Caco-2 (cell line): ENCODE measurements around the gene GOSR2. TPM values are rescaled to one million over a fixed set of nuclear protein-coding genes. Genes with fewer than 3 reads are reported as not detected.
"Not testable (repeated sequence)": the region's sequence is repeated elsewhere in the genome, so short reads cannot be mapped to it uniquely, and the experiment has no call there.

Experiments
- BruUV-seq: library from RNA; stranded (reverse); fragments of 400-500 nt; replicated peaks from 2 replicates; lab custom pipeline; 2021; lab: Mats Ljungman, UMichigan
- CTCF ChIA-PET: fragments of 300-600 bp; sonication (Branson Sonifier 250); formaldehyde crosslinking; loops from one replicate; lab custom pipeline; 2022; ENCODE audit warnings: antibody characterized with exemption; lab: Charles Lee
- POLR2A ChIA-PET: fragments of 300-600 bp; sonication (Branson Sonifier 250); formaldehyde crosslinking; loops from one replicate; lab custom pipeline; 2022; ENCODE audit warnings: antibody characterized with exemption; lab: Charles Lee
- DNase-seq, 2 experiments: peaks; one replicate each; pipeline versions ENCODE4 v3.0.0 to v3.0.0-alpha.2; 2020 to 2022
- H3K27me3 ChIP-seq: replicated peaks from 2 replicates; pipeline ENCODE4 v1.6.0; 2011; ENCODE audit warnings: low read length; ENCODE audit not compliant: control insufficient read depth, insufficient read depth
- H3K36me3 ChIP-seq: 2 replicates; pipeline ENCODE4 v1.5.1; 2011; ENCODE audit warnings: low read length; ENCODE audit not compliant: control insufficient read depth, insufficient read depth
- H3K4me1 ChIP-seq: fragments of 250-450 bp; sonication (Bioruptor Pico); 2 replicates; pipeline ENCODE4 v1.5.1; 2020; ENCODE audit warnings: mild to moderate bottlenecking
- H3K4me3 ChIP-seq: 2 replicates; pipeline ENCODE4 v1.5.1; 2011; ENCODE audit warnings: low read depth, mild to moderate bottlenecking, control low read depth, low read length
- H3K9me3 ChIP-seq: fragments of 250-450 bp; sonication (Bioruptor Pico); 2 replicates; pipeline ENCODE4 v1.5.1; 2020; ENCODE audit warnings: mild to moderate bottlenecking, moderate library complexity
- H3K27ac Mint-ChIP-seq: one replicate; pipeline ENCODE4 v1.8.0; 2022; ENCODE audit warnings: mixed read lengths; ENCODE audit not compliant: unreplicated experiment
- H3K27me3 Mint-ChIP-seq: one replicate; pipeline ENCODE4 v1.8.0; 2022; ENCODE audit warnings: mixed read lengths; ENCODE audit not compliant: insufficient read depth, unreplicated experiment
- H3K36me3 Mint-ChIP-seq: one replicate; pipeline ENCODE4 v1.8.0; 2022; ENCODE audit warnings: mild to moderate bottlenecking, mixed read lengths; ENCODE audit not compliant: insufficient read depth, unreplicated experiment
- H3K4me1 Mint-ChIP-seq: one replicate; pipeline ENCODE4 v1.8.0; 2022; ENCODE audit warnings: low read depth, mixed read lengths; ENCODE audit not compliant: unreplicated experiment
- H3K4me3 Mint-ChIP-seq: one replicate; pipeline ENCODE4 v1.8.0; 2022; ENCODE audit warnings: mild to moderate bottlenecking, moderate library complexity, mixed read lengths; ENCODE audit not compliant: unreplicated experiment
- H3K9me3 Mint-ChIP-seq: one replicate; pipeline ENCODE4 v1.8.0; 2022; ENCODE audit warnings: mixed read lengths; ENCODE audit not compliant: unreplicated experiment
- CTCF ChIP-seq, 2 experiments: fragments of 200-600 bp in 1 of 2; IDR thresholded peaks; 1 replicate in 1 of 2; 2 replicates in 1 of 2; pipeline versions ENCODE4 v1.5.1 to v1.8.0; 2011 to 2022; ENCODE audit warnings: antibody characterized with exemption in 1 of 2, control low read depth in 1 of 2, inconsistent platforms in 1 of 2, low read depth in 1 of 2, low read length in 1 of 2, mild to moderate bottlenecking in 1 of 2, moderate library complexity in 1 of 2; ENCODE audit not compliant: insufficient read depth in 1 of 2, severe bottlenecking in 1 of 2, unreplicated experiment in 1 of 2
- intact Hi-C: fragments of 100-400 bp; cut with micrococcal nuclease; formaldehyde crosslinking; loops from one replicate; pipeline ENCODE4 v1.10.0; 2022; ENCODE audit not compliant: unreplicated experiment
- total RNA-seq: library from RNA; stranded (reverse); gene quantifications from 2 replicates; pipeline ENCODE4 v1.2.3, GENCODE V29; 2022

The GOSR2 gene
- total RNA-seq, 1 experiment from 2014 or later: 84.0 TPM

DNA sequence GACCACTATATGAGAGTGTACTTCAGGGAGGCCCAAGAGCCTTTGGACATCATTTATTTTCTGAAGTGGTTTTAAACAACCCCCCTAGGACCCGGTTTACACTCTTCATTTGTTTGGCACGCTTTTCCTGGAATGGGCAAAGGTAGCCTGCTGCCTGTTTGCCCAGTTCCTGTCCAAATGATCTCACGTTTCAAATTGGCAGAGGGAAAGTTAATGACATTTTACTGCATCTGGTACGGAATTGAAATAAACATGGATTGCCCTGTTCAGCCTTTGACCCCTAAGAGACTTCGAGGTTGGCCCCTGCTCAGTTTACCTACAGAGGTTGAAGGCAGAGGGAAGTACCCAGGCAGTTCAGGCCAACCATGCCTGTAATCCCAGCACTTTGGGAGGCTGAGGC, 61.9 kb downstream of the GOSR2 start:
- no peak overlapping the region for H3K27ac Mint-ChIP-seq
- BruUV-seq: no TSS peak
- Histone ChIP-seq H3K36me3 (no peaks in the 10 kb centered on the region), H3K4me1 (no peaks in the 10 kb centered on the region), H3K27me3 (peaks cover 3% of the 10 kb centered on the region; the same call in 1 of the 2 replicates), H3K4me3 (no peak overlapping the region), H3K9me3 (no peaks in the 10 kb centered on the region)
- peaks cover 27% of the 10 kb centered on the region for H3K27me3 Mint-ChIP-seq
- no peak overlapping the region for H3K4me3 Mint-ChIP-seq
- ChIA-PET POLR2A (no interaction called here), CTCF (no interaction called here)
- no peaks in the 10 kb centered on the region for H3K9me3 Mint-ChIP-seq
- no peaks in the 10 kb centered on the region for H3K36me3 Mint-ChIP-seq
- no peak for TF ChIP-seq CTCF (IDR thresholded peaks at IDR 0.05; ENCODE audit: insufficient read depth in 1 of 2, low read depth in 1 of 2, low read length in 1 of 2, severe bottlenecking in 1 of 2, unreplicated experiment in 1 of 2)
- H3K4me1 Mint-ChIP-seq: no peaks in the 10 kb centered on the region
- intact Hi-C loops: no loop called here
- DNase-seq: no peak

DNA sequence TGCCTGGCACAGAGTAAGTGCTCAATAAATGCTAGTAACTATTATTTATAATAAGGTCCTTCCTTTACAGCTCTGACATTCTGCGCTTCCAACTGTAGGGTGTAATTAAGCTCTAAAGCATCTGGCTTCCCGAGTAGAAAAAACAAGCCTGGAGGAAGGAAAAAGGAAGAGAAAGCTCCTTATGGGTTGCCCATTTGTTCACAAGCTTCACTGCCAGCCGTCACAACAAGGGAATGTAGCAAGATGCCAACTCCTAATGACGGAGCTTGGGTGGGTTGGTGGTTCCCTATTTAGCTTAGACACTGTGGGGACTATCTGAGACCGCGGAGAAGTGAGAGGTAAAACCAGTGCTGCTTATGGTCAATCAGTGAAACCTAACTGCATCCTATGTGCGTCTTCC, 63.4 kb downstream of the GOSR2 start:
- POLR2A ChIA-PET: no interaction called here
- CTCF ChIA-PET: no interaction called here
- no peak for TF ChIP-seq CTCF (IDR thresholded peaks at IDR 0.05; ENCODE audit: insufficient read depth in 1 of 2, low read depth in 1 of 2, low read length in 1 of 2, severe bottlenecking in 1 of 2, unreplicated experiment in 1 of 2)

GRCh38 chr17:46987927-46988326, 65.0 kb downstream of the GOSR2 start:
- H3K36me3 ChIP-seq, H3K4me3 ChIP-seq, intact Hi-C loops, DNase-seq, CTCF ChIA-PET, H3K4me3 Mint-ChIP-seq, BruUV-seq, H3K9me3 ChIP-seq, H3K4me1 Mint-ChIP-seq, H3K27ac Mint-ChIP-seq, POLR2A ChIA-PET, H3K36me3 Mint-ChIP-seq, H3K4me1 ChIP-seq, H3K9me3 Mint-ChIP-seq, H3K27me3 ChIP-seq: not testable (repeated sequence)
- H3K27me3 Mint-ChIP-seq: peaks cover 20% of the 10 kb centered on the region

More for the DNA sequence above, 63.4 kb downstream of the GOSR2 start:
- intact Hi-C loops: no loop called here
- no TSS peak for BruUV-seq
- H3K27me3 ChIP-seq: peaks cover 3% of the 10 kb centered on the region; the same call in 1 of the 2 replicates
- Mint-ChIP-seq H3K36me3 (no peaks in the 10 kb centered on the region), H3K4me3 (no peak overlapping the region), H3K9me3 (no peaks in the 10 kb centered on the region), H3K27ac (no peak overlapping the region), H3K27me3 (peaks cover 23% of the 10 kb centered on the region), H3K4me1 (no peaks in the 10 kb centered on the region)
- no peaks in the 10 kb centered on the region for H3K9me3 ChIP-seq
- DNase-seq: no peak
- H3K36me3 ChIP-seq: no peaks in the 10 kb centered on the region
- no peak overlapping the region for H3K4me3 ChIP-seq
- H3K4me1 ChIP-seq: no peaks in the 10 kb centered on the region
